ENCODE data around the gene C7orf33. TPM values are rescaled to one million over a fixed set of nuclear protein-coding genes. Genes with fewer than 3 reads are reported as not detected.

C7orf33 gene
- total and polyA plus RNA-seq, 2 of the 13 experiments (the other 11 are each of a cell fraction or from before 2014, with no cell fraction given) = not detected

GRCh38 chr7:148661471-148661870 lies 70.9 kb downstream of the C7orf33 start:
- in situ Hi-C loops (cut with HindIII; ENCODE audit: extremely low pct_ligation_motif_present, low pct_unique_long_range_greater_than_20kb) = no loop called here
- H3K4me3 ChIP-seq (replicated peaks in 1 of 3; ENCODE audit: insufficient read depth in 1 of 3, low read depth in 2 of 3, low read length in 3 of 3) = no peak overlapping the region
- TF ChIP-seq JUNB (CRISPR knock-in tag; IDR thresholded peaks at IDR 0.05; ENCODE audit: borderline replicate concordance) = no peak
- H3K4me1 ChIP-seq (ENCODE audit: insufficient read depth, low read length) = no peaks in the 10 kb centered on the region
- CTCF ChIA-PET (ENCODE audit: low intra/inter-chr PET ratio, low total read pairs) = no interaction called here
- no peak for ATAC-seq
- POLR2A ChIA-PET = no interaction called here
- no peak overlapping the region for H3K9ac ChIP-seq (ENCODE audit: insufficient read depth, low read depth, low read length)
- no peaks in the 10 kb centered on the region for H3K79me2 ChIP-seq (ENCODE audit: insufficient read depth, low read length)
- intact Hi-C loops (cut with micrococcal nuclease; ENCODE audit: unreplicated experiment) = no loop called here
- H2AFZ ChIP-seq (ENCODE audit: low read length) = no peak overlapping the region
- no peaks in the 10 kb centered on the region for H4K20me1 ChIP-seq (ENCODE audit: insufficient read depth, low read length)
- 69% methylated on average over 2 of the region's 2 CpGs for WGBS (ENCODE audit: low lambda C conversion rate)
- no peak for FAIRE-seq
- H3K4me2 ChIP-seq (ENCODE audit: low read depth, low read length) = no peak overlapping the region
- no TSS peak for BruUV-seq (replicated peaks)
- H3K27me3 ChIP-seq (ENCODE audit: control insufficient read depth in 1 of 2, insufficient read depth in 2 of 2, low read length in 2 of 2) = no peaks in the 10 kb centered on the region; a peak in 2 of 5 replicates
- no peaks in the 10 kb centered on the region for H3K9me3 ChIP-seq (ENCODE audit: low read length)
- no peaks in the 10 kb centered on the region for H3K36me3 ChIP-seq (replicated peaks in 1 of 2; ENCODE audit: control insufficient read depth in 1 of 2, insufficient read depth in 2 of 2, low read length in 2 of 2)
- H3K27ac ChIP-seq (ENCODE audit: extremely low read length, insufficient read depth, low read length) = no peak overlapping the region
- no peak for DNase-seq (ENCODE audit: low spot score)

DNA sequence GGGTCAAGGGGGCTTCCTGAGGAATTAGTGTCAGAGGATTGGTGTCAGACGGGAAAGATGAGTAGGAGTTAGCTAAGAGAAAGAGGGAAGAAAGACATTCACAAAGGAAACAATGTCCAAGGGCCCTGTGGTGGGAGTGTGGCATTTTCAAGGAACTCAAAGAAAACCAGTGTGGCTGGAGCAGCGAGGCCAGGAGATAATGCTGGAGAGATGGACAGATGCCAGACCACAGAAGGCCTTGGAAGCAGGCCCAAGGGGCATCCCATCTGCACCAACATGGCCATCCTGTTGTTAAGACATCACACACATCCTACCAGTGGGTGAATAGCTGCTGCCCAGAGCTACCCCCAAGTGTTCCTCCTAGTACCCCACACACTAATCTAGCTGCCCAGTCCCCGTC lies 72.1 kb downstream of the C7orf33 start:
- POLR2A ChIA-PET = no interaction called here
- Histone ChIP-seq H3K4me2 (ENCODE audit: low read depth, low read length) (no peak overlapping the region), H3K4me1 (ENCODE audit: insufficient read depth, low read length) (no peaks in the 10 kb centered on the region), H4K20me1 (ENCODE audit: insufficient read depth, low read length) (no peaks in the 10 kb centered on the region), H2AFZ (ENCODE audit: low read length) (no peak overlapping the region), H3K27ac (ENCODE audit: extremely low read length, insufficient read depth, low read length) (no peak overlapping the region), H3K9me3 (ENCODE audit: low read length) (no peaks in the 10 kb centered on the region), H3K9ac (ENCODE audit: insufficient read depth, low read depth, low read length) (no peak overlapping the region), H3K79me2 (ENCODE audit: insufficient read depth, low read length) (no peaks in the 10 kb centered on the region), H3K36me3 (replicated peaks in 1 of 2; ENCODE audit: control insufficient read depth in 1 of 2, insufficient read depth in 2 of 2, low read length in 2 of 2) (no peaks in the 10 kb centered on the region), H3K27me3 (ENCODE audit: control insufficient read depth in 1 of 2, insufficient read depth in 2 of 2, low read length in 2 of 2) (no peaks in the 10 kb centered on the region; a peak in 1 of 5 replicates), H3K4me3 (replicated peaks in 1 of 3; ENCODE audit: insufficient read depth in 1 of 3, low read depth in 2 of 3, low read length in 3 of 3) (no peak overlapping the region)
- in situ Hi-C loops (cut with HindIII; ENCODE audit: extremely low pct_ligation_motif_present, low pct_unique_long_range_greater_than_20kb) = no loop called here
- ATAC-seq (no peak), DNase-seq (ENCODE audit: low spot score) (no peak), FAIRE-seq (no peak)
- no TSS peak for BruUV-seq (replicated peaks)
- 14% methylated on average over 3 of the region's 3 CpGs for WGBS (ENCODE audit: low lambda C conversion rate)
- CTCF ChIA-PET (ENCODE audit: low intra/inter-chr PET ratio, low total read pairs) = no interaction called here
- intact Hi-C loops (cut with micrococcal nuclease; ENCODE audit: unreplicated experiment) = no loop called here
- TF ChIP-seq ZNF232 (CRISPR knock-in tag; IDR thresholded peaks at IDR 0.05; ENCODE audit: borderline replicate concordance) = no peak
- TF ChIP-seq ZNF549 (CRISPR knock-in tag; IDR thresholded peaks at IDR 0.05) = no peak
- TF ChIP-seq ZNF567 (CRISPR knock-in tag; IDR thresholded peaks at IDR 0.05; ENCODE audit: borderline replicate concordance) = no peak
- TF ChIP-seq IRF2 (CRISPR knock-in tag; IDR thresholded peaks at IDR 0.05) = no peak
- no peak for TF ChIP-seq ZSCAN20 (CRISPR knock-in tag; IDR thresholded peaks at IDR 0.05; ENCODE audit: borderline replicate concordance)
- no peak for TF ChIP-seq THAP11 (CRISPR knock-in tag; IDR thresholded peaks at IDR 0.05)
